Choroid plexus epithelial cell (primary cell): ENCODE data around the gene AKAP10.
A peak's percentile ranks its signal among the peaks of the same experiment; 100 is the strongest.
"Not testable (repeated sequence)": the region's sequence is repeated elsewhere in the genome, so short reads cannot be mapped to it uniquely, and the experiment has no call there.

Source experiments
- DNase-seq: peaks from one replicate; pipeline ENCODE4 v3.0.0-alpha.2; 2010; ENCODE audit warnings: low read depth
- H3K4me3 ChIP-seq: 2 replicates; pipeline ENCODE4 v1.5.1; 2011; ENCODE audit warnings: low read depth, mild to moderate bottlenecking, control low read depth, low read length, moderate library complexity
- TF ChIP-seq, protein P1 (sequence below): conservative IDR thresholded peaks from 2 replicates; pipeline ENCODE4 v1.5.1; 2011; ENCODE audit warnings: low read depth, mild to moderate bottlenecking, control low read depth, inconsistent platforms, low read length, moderate library complexity

Gene AKAP10

GRCh38 chr17:19977293-19978208, at the start of gene AKAP10:
AKAP10 (minus strand) TSS chr17:19977828; CDS start chr17:19977679, 149 bp downstream.
- peak within 1 kb of the TSS; percentile 89 for H3K4me3 ChIP-seq
- peak; percentile 82 for DNase-seq
- TF ChIP-seq, protein P1, sequence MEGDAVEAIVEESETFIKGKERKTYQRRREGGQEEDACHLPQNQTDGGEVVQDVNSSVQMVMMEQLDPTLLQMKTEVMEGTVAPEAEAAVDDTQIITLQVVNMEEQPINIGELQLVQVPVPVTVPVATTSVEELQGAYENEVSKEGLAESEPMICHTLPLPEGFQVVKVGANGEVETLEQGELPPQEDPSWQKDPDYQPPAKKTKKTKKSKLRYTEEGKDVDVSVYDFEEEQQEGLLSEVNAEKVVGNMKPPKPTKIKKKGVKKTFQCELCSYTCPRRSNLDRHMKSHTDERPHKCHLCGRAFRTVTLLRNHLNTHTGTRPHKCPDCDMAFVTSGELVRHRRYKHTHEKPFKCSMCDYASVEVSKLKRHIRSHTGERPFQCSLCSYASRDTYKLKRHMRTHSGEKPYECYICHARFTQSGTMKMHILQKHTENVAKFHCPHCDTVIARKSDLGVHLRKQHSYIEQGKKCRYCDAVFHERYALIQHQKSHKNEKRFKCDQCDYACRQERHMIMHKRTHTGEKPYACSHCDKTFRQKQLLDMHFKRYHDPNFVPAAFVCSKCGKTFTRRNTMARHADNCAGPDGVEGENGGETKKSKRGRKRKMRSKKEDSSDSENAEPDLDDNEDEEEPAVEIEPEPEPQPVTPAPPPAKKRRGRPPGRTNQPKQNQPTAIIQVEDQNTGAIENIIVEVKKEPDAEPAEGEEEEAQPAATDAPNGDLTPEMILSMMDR = no peak

DNA sequence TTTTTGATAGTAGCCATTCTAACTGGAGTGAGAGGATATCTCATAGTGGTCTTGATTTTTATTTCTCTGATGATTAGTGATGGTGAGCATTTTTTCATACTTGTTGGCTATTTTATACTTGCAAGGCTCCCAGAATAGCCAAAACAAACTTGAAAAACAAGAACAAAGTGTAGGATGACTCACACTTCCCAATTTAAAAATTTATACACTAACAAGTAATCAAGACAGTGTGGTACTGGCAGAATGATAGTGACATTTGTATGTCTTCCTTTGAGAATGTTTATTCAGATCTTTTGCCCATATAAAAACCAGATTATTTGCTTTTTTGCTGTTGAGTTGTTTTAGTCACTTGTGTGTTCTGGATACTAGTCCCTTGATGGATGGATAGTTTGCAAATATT, 49.3 kb upstream of the AKAP10 start:
- TF ChIP-seq, protein P1 = no peak
- DNase-seq = no peak
- H3K4me3 ChIP-seq = no peak overlapping the region

DNA sequence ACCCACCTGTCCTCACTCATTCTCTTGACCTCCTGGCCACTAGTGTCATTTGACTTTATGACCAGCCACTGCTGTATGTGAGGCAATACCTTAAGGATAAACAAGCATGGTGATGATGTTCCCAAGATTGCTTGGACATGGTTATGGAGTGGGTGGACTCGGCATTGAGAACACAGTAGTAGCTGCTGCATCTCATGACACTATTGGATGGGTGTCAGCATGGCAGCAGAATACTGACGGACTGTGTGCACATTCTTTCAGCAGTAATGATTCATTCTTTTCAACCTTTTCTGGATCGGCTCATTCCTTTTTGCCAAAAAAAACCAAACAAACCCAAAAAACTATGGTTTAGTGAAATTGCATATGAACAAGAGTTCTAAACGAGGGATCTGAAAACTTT, 45.1 kb upstream of the AKAP10 start:
- DNase-seq = no peak
- no peak overlapping the region for H3K4me3 ChIP-seq
- TF ChIP-seq, protein P1 = no peak

DNA sequence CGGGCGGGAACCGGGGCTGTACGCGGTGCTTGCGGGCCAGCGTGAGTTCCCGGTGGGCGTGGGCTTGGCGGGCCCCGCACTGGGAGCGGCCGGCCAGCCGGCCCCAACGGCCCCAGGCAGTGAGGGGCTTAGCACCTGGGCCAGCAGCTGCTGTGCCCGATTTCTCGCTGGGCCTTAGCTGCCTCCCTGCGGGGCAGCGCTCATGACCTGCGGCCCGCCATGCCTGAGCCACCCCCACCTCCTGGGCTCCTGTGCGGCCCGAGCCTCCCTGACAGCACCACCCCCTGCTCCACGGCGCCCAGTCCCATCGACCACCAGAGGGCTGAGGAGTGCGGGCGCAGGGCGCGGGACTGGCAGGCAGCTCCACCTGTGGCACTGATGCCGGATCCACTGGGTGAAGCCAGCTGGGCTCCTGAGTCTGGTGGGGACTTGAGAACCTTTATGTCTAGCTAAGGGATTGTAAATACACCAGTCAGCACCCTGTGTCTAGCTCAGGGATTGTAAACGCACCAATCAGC, 38.9 kb upstream of the AKAP10 start:
- not testable (repeated sequence) for DNase-seq, H3K4me3 ChIP-seq

DNA sequence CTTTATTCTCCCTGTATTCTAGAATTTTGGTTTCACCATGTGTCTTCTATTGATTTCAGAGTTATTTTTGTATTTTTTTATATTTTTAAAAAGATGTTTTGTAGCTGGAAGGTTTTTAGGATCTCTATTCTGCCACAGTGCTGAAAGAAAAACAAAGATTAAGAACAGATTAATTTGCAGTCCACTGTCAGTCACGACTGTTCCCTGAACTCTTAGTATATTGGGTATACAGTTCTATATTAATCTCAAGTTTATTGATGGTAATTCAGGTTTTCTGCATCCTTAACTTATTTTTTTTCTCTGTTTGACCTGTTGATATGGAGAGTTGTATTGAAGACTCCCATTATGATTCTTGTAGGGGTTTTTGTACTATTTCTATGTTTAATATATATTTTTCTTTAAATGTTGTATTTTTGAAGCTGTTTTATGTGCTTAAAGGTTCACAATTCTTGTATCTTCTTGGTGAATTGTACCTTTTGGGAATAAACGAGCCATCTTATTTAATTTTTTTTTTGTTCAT, 34.4 kb upstream of the AKAP10 start:
- no peak for DNase-seq
- TF ChIP-seq, protein P1 = no peak
- H3K4me3 ChIP-seq = no peak overlapping the region

DNA sequence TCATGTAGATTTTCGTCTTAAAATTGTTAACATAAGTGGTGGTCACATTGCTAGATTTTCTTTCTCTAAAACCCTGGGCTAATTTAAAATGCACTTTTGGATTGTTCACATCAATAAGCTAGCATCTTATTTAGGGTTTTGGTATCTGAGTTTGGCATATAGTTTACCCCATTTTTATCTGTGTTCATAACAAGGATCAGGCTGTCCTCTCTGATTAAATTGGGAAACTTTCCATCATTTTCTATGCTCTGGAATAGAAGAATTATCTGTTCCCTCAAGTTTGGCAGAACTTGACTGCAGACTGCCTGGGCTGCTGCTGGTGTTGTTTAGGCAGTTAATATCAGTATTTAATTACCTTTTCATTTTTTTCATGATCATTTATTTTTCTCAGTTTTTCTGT, 33.3 kb upstream of the AKAP10 start:
- TF ChIP-seq, protein P1 = no peak
- no peak overlapping the region for H3K4me3 ChIP-seq
- no peak for DNase-seq

GRCh38 chr17:20010099-20010863, 32.7 kb upstream of the AKAP10 start:
- TF ChIP-seq, protein P1 = peak; percentile 69
- peak overlapping the region; percentile 37 for H3K4me3 ChIP-seq
- DNase-seq = peak; percentile 75
